H1 (cell line): ENCODE results near the gene DENND5B. TPM values are rescaled to one million over a fixed set of nuclear protein-coding genes. Genes with fewer than 3 reads are reported as not detected.

Experiments used
- polyA plus RNA-seq, 7 experiments: library from polyadenylated mRNA; depleted of rRNA in 3 of 7; stranded (reverse) in 5 of 7; unstranded in 2 of 7; fragments of >200 nt in 5 of 7; fragments of 200-250 nt in 2 of 7; gene quantifications; 1 replicate in 5 of 7; 2 replicates in 1 of 7; 4 replicates in 1 of 7; pipeline versions ENCODE4 v1.2.1 to v1.2.3, GENCODE V29; 2011 to 2013; ENCODE audit warnings: missing spikeins in 2 of 7, mixed read lengths in 2 of 7
- total RNA-seq: library from RNA; stranded (reverse); fragmentation: NEBNext Ultra II Directional; extraction: Animal tissue kit (Norgen Biotek cat#: 25700); gene quantifications from 2 replicates; pipeline ENCODE4 v1.2.1, GENCODE V29; 2021
- TF ChIP-seq, protein P1 (sequence below): fragments of 300-600 bp; sonication (generic); IDR thresholded peaks from 2 replicates; pipeline ENCODE4 v1.7.1; 2012; ENCODE audit warnings: low read length, moderate library complexity, mild to moderate bottlenecking, inconsistent platforms; ENCODE audit not compliant: insufficient replicate concordance

Gene DENND5B
- total and polyA plus RNA-seq, 2 of the 8 experiments (the other 6 are each of a cell fraction or from before 2014, with no cell fraction given): 13.4 to 20.2 TPM

DNA sequence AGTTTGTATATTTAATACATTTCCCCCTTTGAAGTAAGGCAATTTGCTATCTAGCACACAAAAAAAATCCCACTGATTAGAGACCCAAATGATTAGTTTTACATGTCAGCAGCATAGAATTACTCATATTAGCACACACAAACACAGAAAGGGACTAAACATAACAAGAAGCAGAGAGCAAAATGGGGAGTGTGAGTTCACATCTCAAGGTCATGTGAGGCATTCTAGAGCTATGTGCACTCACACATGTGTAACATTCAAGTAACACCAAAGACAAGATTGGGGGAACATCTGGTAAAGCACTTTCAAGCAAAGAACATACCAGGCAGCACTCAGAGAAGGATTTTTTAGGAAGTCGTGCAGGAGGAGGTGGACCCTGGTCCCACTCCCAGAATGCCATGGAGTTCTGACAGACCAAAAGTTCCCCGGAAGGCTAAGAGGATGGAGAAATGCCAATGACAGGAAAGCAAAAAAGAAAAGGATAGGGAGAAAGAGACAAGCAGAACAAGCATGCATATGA is 159.2 kb downstream of the DENND5B start (continued):
- TF ChIP-seq, protein P1, sequence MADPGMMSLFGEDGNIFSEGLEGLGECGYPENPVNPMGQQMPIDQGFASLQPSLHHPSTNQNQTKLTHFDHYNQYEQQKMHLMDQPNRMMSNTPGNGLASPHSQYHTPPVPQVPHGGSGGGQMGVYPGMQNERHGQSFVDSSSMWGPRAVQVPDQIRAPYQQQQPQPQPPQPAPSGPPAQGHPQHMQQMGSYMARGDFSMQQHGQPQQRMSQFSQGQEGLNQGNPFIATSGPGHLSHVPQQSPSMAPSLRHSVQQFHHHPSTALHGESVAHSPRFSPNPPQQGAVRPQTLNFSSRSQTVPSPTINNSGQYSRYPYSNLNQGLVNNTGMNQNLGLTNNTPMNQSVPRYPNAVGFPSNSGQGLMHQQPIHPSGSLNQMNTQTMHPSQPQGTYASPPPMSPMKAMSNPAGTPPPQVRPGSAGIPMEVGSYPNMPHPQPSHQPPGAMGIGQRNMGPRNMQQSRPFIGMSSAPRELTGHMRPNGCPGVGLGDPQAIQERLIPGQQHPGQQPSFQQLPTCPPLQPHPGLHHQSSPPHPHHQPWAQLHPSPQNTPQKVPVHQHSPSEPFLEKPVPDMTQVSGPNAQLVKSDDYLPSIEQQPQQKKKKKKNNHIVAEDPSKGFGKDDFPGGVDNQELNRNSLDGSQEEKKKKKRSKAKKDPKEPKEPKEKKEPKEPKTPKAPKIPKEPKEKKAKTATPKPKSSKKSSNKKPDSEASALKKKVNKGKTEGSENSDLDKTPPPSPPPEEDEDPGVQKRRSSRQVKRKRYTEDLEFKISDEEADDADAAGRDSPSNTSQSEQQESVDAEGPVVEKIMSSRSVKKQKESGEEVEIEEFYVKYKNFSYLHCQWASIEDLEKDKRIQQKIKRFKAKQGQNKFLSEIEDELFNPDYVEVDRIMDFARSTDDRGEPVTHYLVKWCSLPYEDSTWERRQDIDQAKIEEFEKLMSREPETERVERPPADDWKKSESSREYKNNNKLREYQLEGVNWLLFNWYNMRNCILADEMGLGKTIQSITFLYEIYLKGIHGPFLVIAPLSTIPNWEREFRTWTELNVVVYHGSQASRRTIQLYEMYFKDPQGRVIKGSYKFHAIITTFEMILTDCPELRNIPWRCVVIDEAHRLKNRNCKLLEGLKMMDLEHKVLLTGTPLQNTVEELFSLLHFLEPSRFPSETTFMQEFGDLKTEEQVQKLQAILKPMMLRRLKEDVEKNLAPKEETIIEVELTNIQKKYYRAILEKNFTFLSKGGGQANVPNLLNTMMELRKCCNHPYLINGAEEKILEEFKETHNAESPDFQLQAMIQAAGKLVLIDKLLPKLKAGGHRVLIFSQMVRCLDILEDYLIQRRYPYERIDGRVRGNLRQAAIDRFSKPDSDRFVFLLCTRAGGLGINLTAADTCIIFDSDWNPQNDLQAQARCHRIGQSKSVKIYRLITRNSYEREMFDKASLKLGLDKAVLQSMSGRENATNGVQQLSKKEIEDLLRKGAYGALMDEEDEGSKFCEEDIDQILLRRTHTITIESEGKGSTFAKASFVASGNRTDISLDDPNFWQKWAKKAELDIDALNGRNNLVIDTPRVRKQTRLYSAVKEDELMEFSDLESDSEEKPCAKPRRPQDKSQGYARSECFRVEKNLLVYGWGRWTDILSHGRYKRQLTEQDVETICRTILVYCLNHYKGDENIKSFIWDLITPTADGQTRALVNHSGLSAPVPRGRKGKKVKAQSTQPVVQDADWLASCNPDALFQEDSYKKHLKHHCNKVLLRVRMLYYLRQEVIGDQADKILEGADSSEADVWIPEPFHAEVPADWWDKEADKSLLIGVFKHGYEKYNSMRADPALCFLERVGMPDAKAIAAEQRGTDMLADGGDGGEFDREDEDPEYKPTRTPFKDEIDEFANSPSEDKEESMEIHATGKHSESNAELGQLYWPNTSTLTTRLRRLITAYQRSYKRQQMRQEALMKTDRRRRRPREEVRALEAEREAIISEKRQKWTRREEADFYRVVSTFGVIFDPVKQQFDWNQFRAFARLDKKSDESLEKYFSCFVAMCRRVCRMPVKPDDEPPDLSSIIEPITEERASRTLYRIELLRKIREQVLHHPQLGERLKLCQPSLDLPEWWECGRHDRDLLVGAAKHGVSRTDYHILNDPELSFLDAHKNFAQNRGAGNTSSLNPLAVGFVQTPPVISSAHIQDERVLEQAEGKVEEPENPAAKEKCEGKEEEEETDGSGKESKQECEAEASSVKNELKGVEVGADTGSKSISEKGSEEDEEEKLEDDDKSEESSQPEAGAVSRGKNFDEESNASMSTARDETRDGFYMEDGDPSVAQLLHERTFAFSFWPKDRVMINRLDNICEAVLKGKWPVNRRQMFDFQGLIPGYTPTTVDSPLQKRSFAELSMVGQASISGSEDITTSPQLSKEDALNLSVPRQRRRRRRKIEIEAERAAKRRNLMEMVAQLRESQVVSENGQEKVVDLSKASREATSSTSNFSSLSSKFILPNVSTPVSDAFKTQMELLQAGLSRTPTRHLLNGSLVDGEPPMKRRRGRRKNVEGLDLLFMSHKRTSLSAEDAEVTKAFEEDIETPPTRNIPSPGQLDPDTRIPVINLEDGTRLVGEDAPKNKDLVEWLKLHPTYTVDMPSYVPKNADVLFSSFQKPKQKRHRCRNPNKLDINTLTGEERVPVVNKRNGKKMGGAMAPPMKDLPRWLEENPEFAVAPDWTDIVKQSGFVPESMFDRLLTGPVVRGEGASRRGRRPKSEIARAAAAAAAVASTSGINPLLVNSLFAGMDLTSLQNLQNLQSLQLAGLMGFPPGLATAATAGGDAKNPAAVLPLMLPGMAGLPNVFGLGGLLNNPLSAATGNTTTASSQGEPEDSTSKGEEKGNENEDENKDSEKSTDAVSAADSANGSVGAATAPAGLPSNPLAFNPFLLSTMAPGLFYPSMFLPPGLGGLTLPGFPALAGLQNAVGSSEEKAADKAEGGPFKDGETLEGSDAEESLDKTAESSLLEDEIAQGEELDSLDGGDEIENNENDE: no peak
- TF ChIP-seq, all 59 proteins: peak for 0
